ENCODE results near the gene ARHGAP19. TPM values are rescaled to one million over a fixed set of nuclear protein-coding genes. Genes with fewer than 3 reads are reported as not detected.

The ARHGAP19 gene
- polyA plus RNA-seq, 1 of the 3 experiments (the other 2 are of a cell fraction) = 3.8 TPM

DNA sequence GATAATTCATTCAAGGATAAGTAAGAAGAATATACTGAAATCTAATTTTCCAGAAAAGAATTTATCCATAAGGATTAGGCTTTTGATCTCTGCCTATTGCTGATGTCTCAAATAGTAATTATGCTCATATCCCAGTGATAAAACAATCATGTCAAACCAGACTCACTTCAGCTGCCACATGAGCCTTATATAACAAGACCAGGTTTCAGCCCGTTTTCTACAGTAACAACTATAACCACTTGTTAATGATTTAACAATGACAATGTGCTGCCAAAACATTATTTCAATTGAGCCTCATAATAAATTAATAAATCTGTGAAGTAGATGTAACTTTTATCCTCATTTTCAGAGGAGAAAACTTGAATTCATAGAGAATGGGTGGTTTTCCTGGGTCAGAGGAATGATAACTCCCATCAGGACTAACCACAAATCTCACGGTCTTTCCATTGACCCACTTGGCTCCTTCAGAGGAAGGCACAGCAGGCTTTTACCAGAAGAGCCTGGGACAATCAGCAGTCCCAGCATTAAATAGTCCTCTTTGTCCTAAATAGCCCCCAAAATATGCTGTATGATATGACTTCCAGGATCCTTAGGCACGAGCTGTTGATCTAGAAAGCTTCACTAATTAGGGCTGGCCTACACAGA is 64.2 kb downstream of the ARHGAP19 start:
- ChIA-PET CTCF (interaction anchor here (0.6 to 3.3 kb wide), 5 partner anchors 10 to 191 kb away, joined by 3 to 17 read pairs (median 3); no protein-coding TSS in a partner anchor), POLR2A (no interaction called here)
- no peaks in the 10 kb centered on the region for H3K79me2 ChIP-seq (ENCODE audit: insufficient read depth)
- no peak overlapping the region for H3K4me3 ChIP-seq (ENCODE audit: low read depth in 2 of 2, low read length in 1 of 2)
- no peaks in the 10 kb centered on the region for H3K27me3 ChIP-seq (ENCODE audit: insufficient read depth)
- H3K9ac ChIP-seq = no peak overlapping the region
- H2AFZ ChIP-seq (ENCODE audit: low read depth) = no peak overlapping the region
- H3K4me1 ChIP-seq (ENCODE audit: control insufficient read depth in 1 of 2, insufficient read depth in 2 of 2, low read depth in 1 of 2, low read length in 1 of 2) = peaks cover 0 to 4% of the 10 kb centered on the region in 2 experiments; a peak in 1 of 4 replicates
- H3K9me2 ChIP-seq = no peaks in the 10 kb centered on the region
- H3K27ac ChIP-seq (ENCODE audit: low read depth in 2 of 2, low read length in 1 of 2) = no peak overlapping the region
- H4K20me1 ChIP-seq (ENCODE audit: insufficient read depth) = no peaks in the 10 kb centered on the region
- H3K4me2 ChIP-seq = no peak overlapping the region
- TF ChIP-seq YY1 (IDR thresholded peaks at IDR 0.05; ENCODE audit: low read depth) (no peak), EP300 (IDR thresholded peaks at IDR 0.05; ENCODE audit: borderline replicate concordance in 1 of 2, low read depth in 1 of 2, low read length in 1 of 2) (no peak), FOXJ3 (CRISPR knock-in tag; IDR thresholded peaks at IDR 0.05) (no peak), CHD2 (IDR thresholded peaks at IDR 0.05; ENCODE audit: low read length, partially characterized antibody) (no peak), ELF1 (IDR thresholded peaks at IDR 0.05) (no peak), TEAD4 (IDR thresholded peaks at IDR 0.05; ENCODE audit: borderline replicate concordance, insufficient read depth) (no peak), RXRA (IDR thresholded peaks at IDR 0.05; ENCODE audit: borderline replicate concordance, low read depth) (no peak), SIN3A (IDR thresholded peaks at IDR 0.05; ENCODE audit: borderline replicate concordance, low read depth, low read length) (no peak), GATA2 (CRISPR knock-in tag; IDR thresholded peaks at IDR 0.05) (no peak), NFIC (IDR thresholded peaks at IDR 0.05; ENCODE audit: borderline replicate concordance) (no peak)
- TF ChIP-seq, protein P1, sequence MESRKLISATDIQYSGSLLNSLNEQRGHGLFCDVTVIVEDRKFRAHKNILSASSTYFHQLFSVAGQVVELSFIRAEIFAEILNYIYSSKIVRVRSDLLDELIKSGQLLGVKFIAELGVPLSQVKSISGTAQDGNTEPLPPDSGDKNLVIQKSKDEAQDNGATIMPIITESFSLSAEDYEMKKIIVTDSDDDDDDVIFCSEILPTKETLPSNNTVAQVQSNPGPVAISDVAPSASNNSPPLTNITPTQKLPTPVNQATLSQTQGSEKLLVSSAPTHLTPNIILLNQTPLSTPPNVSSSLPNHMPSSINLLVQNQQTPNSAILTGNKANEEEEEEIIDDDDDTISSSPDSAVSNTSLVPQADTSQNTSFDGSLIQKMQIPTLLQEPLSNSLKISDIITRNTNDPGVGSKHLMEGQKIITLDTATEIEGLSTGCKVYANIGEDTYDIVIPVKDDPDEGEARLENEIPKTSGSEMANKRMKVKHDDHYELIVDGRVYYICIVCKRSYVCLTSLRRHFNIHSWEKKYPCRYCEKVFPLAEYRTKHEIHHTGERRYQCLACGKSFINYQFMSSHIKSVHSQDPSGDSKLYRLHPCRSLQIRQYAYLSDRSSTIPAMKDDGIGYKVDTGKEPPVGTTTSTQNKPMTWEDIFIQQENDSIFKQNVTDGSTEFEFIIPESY (IDR thresholded peaks at IDR 0.05; ENCODE audit: borderline replicate concordance, low read depth) = no peak
- no peaks in the 10 kb centered on the region for H3K9me3 ChIP-seq
- H3F3A ChIP-seq (replicated peaks; ENCODE audit: insufficient read depth) = no peaks in the 10 kb centered on the region
- peaks cover 10 to 19% of the 10 kb centered on the region in 2 experiments for H3K36me3 ChIP-seq (replicated peaks in 1 of 2; ENCODE audit: control insufficient read depth in 1 of 2, insufficient read depth in 2 of 2, low read length in 1 of 2)
- 96% methylated on average over 3 of the region's 3 CpGs for WGBS (ENCODE audit: low lambda C conversion rate)
- no peak for DNase-seq

DNA sequence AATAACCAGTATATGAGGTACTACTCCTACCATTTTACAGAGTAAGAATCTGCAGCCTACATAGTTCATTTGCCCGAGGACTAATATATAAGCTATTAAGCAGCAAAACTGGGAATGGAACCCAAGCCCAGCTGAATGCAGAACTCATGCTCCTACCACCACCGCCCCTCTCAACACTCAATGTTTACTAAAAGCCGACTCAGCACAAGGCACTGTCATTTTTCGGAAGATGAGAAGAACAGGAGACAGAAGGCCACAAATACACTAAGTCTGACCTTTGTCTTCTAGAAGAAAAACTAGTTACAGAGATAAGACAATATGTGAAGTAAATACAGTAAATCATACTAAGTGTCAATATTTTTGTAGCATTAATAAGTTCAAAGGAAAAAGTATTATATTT is 66.0 kb downstream of the ARHGAP19 start:
- no peak for DNase-seq
- H4K20me1 ChIP-seq (ENCODE audit: insufficient read depth) = no peaks in the 10 kb centered on the region
- WGBS (ENCODE audit: low lambda C conversion rate) = 94% methylated on average over 4 of the region's 4 CpGs

More for the DNA sequence above, 66.0 kb downstream of the ARHGAP19 start:
- TF ChIP-seq TAF1 (IDR thresholded peaks at IDR 0.05; ENCODE audit: borderline replicate concordance, low read depth, low read length) = no peak
- TF ChIP-seq, protein P2, sequence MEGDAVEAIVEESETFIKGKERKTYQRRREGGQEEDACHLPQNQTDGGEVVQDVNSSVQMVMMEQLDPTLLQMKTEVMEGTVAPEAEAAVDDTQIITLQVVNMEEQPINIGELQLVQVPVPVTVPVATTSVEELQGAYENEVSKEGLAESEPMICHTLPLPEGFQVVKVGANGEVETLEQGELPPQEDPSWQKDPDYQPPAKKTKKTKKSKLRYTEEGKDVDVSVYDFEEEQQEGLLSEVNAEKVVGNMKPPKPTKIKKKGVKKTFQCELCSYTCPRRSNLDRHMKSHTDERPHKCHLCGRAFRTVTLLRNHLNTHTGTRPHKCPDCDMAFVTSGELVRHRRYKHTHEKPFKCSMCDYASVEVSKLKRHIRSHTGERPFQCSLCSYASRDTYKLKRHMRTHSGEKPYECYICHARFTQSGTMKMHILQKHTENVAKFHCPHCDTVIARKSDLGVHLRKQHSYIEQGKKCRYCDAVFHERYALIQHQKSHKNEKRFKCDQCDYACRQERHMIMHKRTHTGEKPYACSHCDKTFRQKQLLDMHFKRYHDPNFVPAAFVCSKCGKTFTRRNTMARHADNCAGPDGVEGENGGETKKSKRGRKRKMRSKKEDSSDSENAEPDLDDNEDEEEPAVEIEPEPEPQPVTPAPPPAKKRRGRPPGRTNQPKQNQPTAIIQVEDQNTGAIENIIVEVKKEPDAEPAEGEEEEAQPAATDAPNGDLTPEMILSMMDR (IDR thresholded peaks at IDR 0.05) = no peak
- TF ChIP-seq RCOR1 (IDR thresholded peaks at IDR 0.05; ENCODE audit: low read length) = no peak
- TF ChIP-seq, protein P3, sequence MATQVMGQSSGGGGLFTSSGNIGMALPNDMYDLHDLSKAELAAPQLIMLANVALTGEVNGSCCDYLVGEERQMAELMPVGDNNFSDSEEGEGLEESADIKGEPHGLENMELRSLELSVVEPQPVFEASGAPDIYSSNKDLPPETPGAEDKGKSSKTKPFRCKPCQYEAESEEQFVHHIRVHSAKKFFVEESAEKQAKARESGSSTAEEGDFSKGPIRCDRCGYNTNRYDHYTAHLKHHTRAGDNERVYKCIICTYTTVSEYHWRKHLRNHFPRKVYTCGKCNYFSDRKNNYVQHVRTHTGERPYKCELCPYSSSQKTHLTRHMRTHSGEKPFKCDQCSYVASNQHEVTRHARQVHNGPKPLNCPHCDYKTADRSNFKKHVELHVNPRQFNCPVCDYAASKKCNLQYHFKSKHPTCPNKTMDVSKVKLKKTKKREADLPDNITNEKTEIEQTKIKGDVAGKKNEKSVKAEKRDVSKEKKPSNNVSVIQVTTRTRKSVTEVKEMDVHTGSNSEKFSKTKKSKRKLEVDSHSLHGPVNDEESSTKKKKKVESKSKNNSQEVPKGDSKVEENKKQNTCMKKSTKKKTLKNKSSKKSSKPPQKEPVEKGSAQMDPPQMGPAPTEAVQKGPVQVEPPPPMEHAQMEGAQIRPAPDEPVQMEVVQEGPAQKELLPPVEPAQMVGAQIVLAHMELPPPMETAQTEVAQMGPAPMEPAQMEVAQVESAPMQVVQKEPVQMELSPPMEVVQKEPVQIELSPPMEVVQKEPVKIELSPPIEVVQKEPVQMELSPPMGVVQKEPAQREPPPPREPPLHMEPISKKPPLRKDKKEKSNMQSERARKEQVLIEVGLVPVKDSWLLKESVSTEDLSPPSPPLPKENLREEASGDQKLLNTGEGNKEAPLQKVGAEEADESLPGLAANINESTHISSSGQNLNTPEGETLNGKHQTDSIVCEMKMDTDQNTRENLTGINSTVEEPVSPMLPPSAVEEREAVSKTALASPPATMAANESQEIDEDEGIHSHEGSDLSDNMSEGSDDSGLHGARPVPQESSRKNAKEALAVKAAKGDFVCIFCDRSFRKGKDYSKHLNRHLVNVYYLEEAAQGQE (IDR thresholded peaks at IDR 0.05; ENCODE audit: low read depth, low read length) = no peak
- TF ChIP-seq, protein P4, sequence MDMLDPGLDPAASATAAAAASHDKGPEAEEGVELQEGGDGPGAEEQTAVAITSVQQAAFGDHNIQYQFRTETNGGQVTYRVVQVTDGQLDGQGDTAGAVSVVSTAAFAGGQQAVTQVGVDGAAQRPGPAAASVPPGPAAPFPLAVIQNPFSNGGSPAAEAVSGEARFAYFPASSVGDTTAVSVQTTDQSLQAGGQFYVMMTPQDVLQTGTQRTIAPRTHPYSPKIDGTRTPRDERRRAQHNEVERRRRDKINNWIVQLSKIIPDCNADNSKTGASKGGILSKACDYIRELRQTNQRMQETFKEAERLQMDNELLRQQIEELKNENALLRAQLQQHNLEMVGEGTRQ (IDR thresholded peaks at IDR 0.05; ENCODE audit: borderline replicate concordance, low read depth, low read length) = no peak
- TF ChIP-seq, protein P5, sequence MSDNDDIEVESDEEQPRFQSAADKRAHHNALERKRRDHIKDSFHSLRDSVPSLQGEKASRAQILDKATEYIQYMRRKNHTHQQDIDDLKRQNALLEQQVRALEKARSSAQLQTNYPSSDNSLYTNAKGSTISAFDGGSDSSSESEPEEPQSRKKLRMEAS (IDR thresholded peaks at IDR 0.05; ENCODE audit: low read depth) = no peak
- no peak for TF ChIP-seq FOSL2 (IDR thresholded peaks at IDR 0.05; ENCODE audit: borderline replicate concordance, low read depth)
- TF ChIP-seq RAD21 (IDR thresholded peaks at IDR 0.05; ENCODE audit: low read length) = no peak
- no peak for TF ChIP-seq NFIC (IDR thresholded peaks at IDR 0.05; ENCODE audit: borderline replicate concordance)
- H3K36me3 ChIP-seq (replicated peaks in 1 of 2; ENCODE audit: control insufficient read depth in 1 of 2, insufficient read depth in 2 of 2, low read length in 1 of 2) = peaks cover 10 to 19% of the 10 kb centered on the region in 2 experiments
- H3K9me3 ChIP-seq = no peaks in the 10 kb centered on the region
- no peaks in the 10 kb centered on the region for H3K9me2 ChIP-seq
- peaks cover 0 to 12% of the 10 kb centered on the region in 2 experiments; a peak in 1 of 4 replicates for H3K4me1 ChIP-seq (ENCODE audit: control insufficient read depth in 1 of 2, insufficient read depth in 2 of 2, low read depth in 1 of 2, low read length in 1 of 2)
- no peak overlapping the region for H3K4me3 ChIP-seq (ENCODE audit: low read depth in 2 of 2, low read length in 1 of 2)
- H2AFZ ChIP-seq (ENCODE audit: low read depth) = no peak overlapping the region
- H3K79me2 ChIP-seq (ENCODE audit: insufficient read depth) = no peaks in the 10 kb centered on the region
- ChIA-PET POLR2A (no interaction called here), CTCF (interaction anchor here (0.8 to 11.2 kb wide), 10 partner anchors 8 to 851 kb away, joined by 3 to 89 read pairs (median 6); no protein-coding TSS in a partner anchor)
- no peak overlapping the region for H3K27ac ChIP-seq (ENCODE audit: low read depth in 2 of 2, low read length in 1 of 2)
- no peaks in the 10 kb centered on the region for H3F3A ChIP-seq (replicated peaks; ENCODE audit: insufficient read depth)
- no peaks in the 10 kb centered on the region for H3K27me3 ChIP-seq (ENCODE audit: insufficient read depth)
- no peak overlapping the region for H3K9ac ChIP-seq
- H3K4me2 ChIP-seq = no peak overlapping the region
